H9 (cell line): Measurements from ENCODE around the gene LMF2. TPM values are rescaled to one million over a fixed set of nuclear protein-coding genes. Genes with fewer than 3 reads are reported as not detected.

Experiments used
- DNase-seq: peaks from one replicate; pipeline ENCODE4 v3.0.0-alpha.2; 2017
- H2AFZ ChIP-seq: one replicate; pipeline ENCODE4 v1.6.1; 2013; ENCODE audit warnings: mild to moderate bottlenecking, low read length, control low read depth, moderate library complexity
- H2AK5ac ChIP-seq: 2 replicates; pipeline ENCODE4 v1.6.1; 2013; ENCODE audit warnings: low read length, control low read depth, mixed read lengths; ENCODE audit not compliant: insufficient read length
- H2BK120ac ChIP-seq: one replicate; pipeline ENCODE4 v1.6.1; 2013; ENCODE audit warnings: low read depth, mild to moderate bottlenecking, low read length, control low read depth, inconsistent platforms; ENCODE audit not compliant: poor library complexity, severe bottlenecking
- H2BK12ac ChIP-seq: 2 replicates; pipeline ENCODE4 v1.6.1; 2013; ENCODE audit warnings: low read length, control low read depth, mixed read lengths, low read depth; ENCODE audit not compliant: insufficient read length
- H2BK15ac ChIP-seq: 2 replicates; pipeline ENCODE4 v1.6.1; 2013; ENCODE audit warnings: low read depth, low read length, control low read depth
- H2BK20ac ChIP-seq: one replicate; pipeline ENCODE4 v1.6.1; 2013; ENCODE audit warnings: low read depth, mild to moderate bottlenecking, low read length, control low read depth, inconsistent platforms; ENCODE audit not compliant: poor library complexity, severe bottlenecking
- H2BK5ac ChIP-seq: 2 replicates; pipeline ENCODE4 v1.6.1; 2013; ENCODE audit warnings: low read length, control low read depth, mixed read lengths; ENCODE audit not compliant: insufficient read length
- H3K14ac ChIP-seq: 2 replicates; pipeline ENCODE4 v1.6.1; 2013; ENCODE audit warnings: low read length, control low read depth; ENCODE audit not compliant: insufficient read depth
- H3K18ac ChIP-seq: 2 replicates; pipeline ENCODE4 v1.6.1; 2013; ENCODE audit warnings: low read depth, mild to moderate bottlenecking, mixed read lengths, low read length, control low read depth; ENCODE audit not compliant: insufficient read length
- H3K23ac ChIP-seq: 2 replicates; pipeline ENCODE4 v1.6.1; 2013; ENCODE audit warnings: low read length, control low read depth, mixed read lengths, low read depth; ENCODE audit not compliant: insufficient read length
- H3K23me2 ChIP-seq: 2 replicates; pipeline ENCODE4 v1.6.1; 2013; ENCODE audit warnings: low read depth, mild to moderate bottlenecking, mixed read lengths, low read length, control low read depth; ENCODE audit not compliant: insufficient read length, poor library complexity, severe bottlenecking
- H3K27ac ChIP-seq: 2 replicates; pipeline ENCODE4 v1.5.1; 2013; ENCODE audit warnings: low read length, control low read depth, mixed read lengths, low read depth; ENCODE audit not compliant: insufficient read length
- H3K27me3 ChIP-seq: 2 replicates; pipeline ENCODE4 v1.6.1; 2013; ENCODE audit warnings: low read length, control low read depth, inconsistent platforms; ENCODE audit not compliant: insufficient read depth
- H3K4ac ChIP-seq: 2 replicates; pipeline ENCODE4 v1.6.1; 2013; ENCODE audit warnings: low read depth, mild to moderate bottlenecking, control low read depth, inconsistent platforms, low read length, moderate library complexity
- H3K4me1 ChIP-seq: 2 replicates; pipeline ENCODE4 v1.6.1; 2013; ENCODE audit warnings: low read length, control low read depth, inconsistent platforms; ENCODE audit not compliant: insufficient read depth
- H3K4me2 ChIP-seq: 2 replicates; pipeline ENCODE4 v1.6.1; 2013; ENCODE audit warnings: low read length, control low read depth, mixed read lengths; ENCODE audit not compliant: insufficient read length, insufficient read depth
- H3K56ac ChIP-seq: 2 replicates; pipeline ENCODE4 v1.6.1; 2013; ENCODE audit warnings: low read depth, mild to moderate bottlenecking, mixed read lengths, low read length, control low read depth; ENCODE audit not compliant: insufficient read length
- H3K79me1 ChIP-seq: 2 replicates; pipeline ENCODE4 v1.6.1; 2013; ENCODE audit warnings: low read depth, mild to moderate bottlenecking, moderate library complexity, low read length, control low read depth, inconsistent platforms; ENCODE audit not compliant: insufficient read depth, poor library complexity, severe bottlenecking
- H3K79me2 ChIP-seq: 2 replicates; pipeline ENCODE4 v1.6.1; 2013; ENCODE audit warnings: low read length, control low read depth, inconsistent platforms; ENCODE audit not compliant: insufficient read depth
- H3K9ac ChIP-seq: 2 replicates; pipeline ENCODE4 v1.6.1; 2013; ENCODE audit warnings: low read length, control low read depth, mixed read lengths; ENCODE audit not compliant: insufficient read length; ENCODE audit errors: extremely low read depth
- H3K9me3 ChIP-seq: one replicate; pipeline ENCODE4 v1.6.1; 2013; ENCODE audit warnings: low read depth, low read length, inconsistent platforms; ENCODE audit not compliant: control insufficient read depth
- H3T11ph ChIP-seq: one replicate; pipeline ENCODE4 v1.6.1; 2013; ENCODE audit warnings: mild to moderate bottlenecking, low read length, control low read depth, inconsistent platforms
- H4K20me1 ChIP-seq: one replicate; pipeline ENCODE4 v1.6.1; 2013; ENCODE audit not compliant: control insufficient read depth, insufficient read length, insufficient read depth
- H4K5ac ChIP-seq: 2 replicates; pipeline ENCODE4 v1.6.1; 2013; ENCODE audit warnings: low read depth, mild to moderate bottlenecking, mixed read lengths, low read length, control low read depth; ENCODE audit not compliant: insufficient read length
- H4K8ac ChIP-seq: replicated peaks from 2 replicates; pipeline ENCODE4 v1.6.1; 2013; ENCODE audit warnings: low read length, control low read depth, mixed read lengths, low read depth; ENCODE audit not compliant: insufficient read length
- H4K91ac ChIP-seq: 2 replicates; pipeline ENCODE4 v1.6.1; 2013; ENCODE audit warnings: low read depth, mild to moderate bottlenecking, moderate library complexity, mixed read lengths, low read length, control low read depth; ENCODE audit not compliant: insufficient read length
- H3K27ac Mint-ChIP-seq, 3 experiments: 2 replicates in 2 of 3; 3 replicates in 1 of 3; pipeline ENCODE4 v1.8.0; 2020 to 2021; ENCODE audit warnings: mixed read lengths in 3 of 3, mild to moderate bottlenecking in 1 of 3, moderate library complexity in 1 of 3
- H3K27me3 Mint-ChIP-seq: 2 replicates; pipeline ENCODE4 v1.8.0; 2021; ENCODE audit warnings: low read depth, mild to moderate bottlenecking, moderate library complexity, mixed read lengths
- H3K36me3 Mint-ChIP-seq, 3 experiments: 2 replicates in 2 of 3; 3 replicates in 1 of 3; pipeline ENCODE4 v1.8.0; 2020 to 2021; ENCODE audit warnings: low read depth in 3 of 3, mixed read lengths in 3 of 3; ENCODE audit not compliant: insufficient read depth in 1 of 3
- H3K4me1 Mint-ChIP-seq, 2 experiments: 2 replicates each; pipeline ENCODE4 v1.8.0; 2020; ENCODE audit warnings: mixed read lengths in 2 of 2
- H3K4me3 Mint-ChIP-seq, 2 experiments: 2 replicates in 1 of 2; 3 replicates in 1 of 2; pipeline ENCODE4 v1.8.0; 2020 to 2021; ENCODE audit warnings: mild to moderate bottlenecking in 2 of 2, mixed read lengths in 2 of 2, moderate library complexity in 1 of 2
- H3K9me3 Mint-ChIP-seq, 2 experiments: 2 replicates in 1 of 2; 3 replicates in 1 of 2; pipeline ENCODE4 v1.8.0; 2020; ENCODE audit warnings: mild to moderate bottlenecking in 2 of 2, mixed read lengths in 2 of 2, moderate library complexity in 1 of 2
- WGBS: extraction: QIAGEN DNeasy Blood & Tissue Kit; methylation state at CpG from one replicate; pipeline ENCODE4 v1.1.7; 2013; ENCODE audit warnings: missing lambda C conversion rate, low lambda C conversion rate, mixed read lengths; ENCODE audit not compliant: insufficient read length; ENCODE audit errors: extremely low coverage; 5-methylcytosine and 5-hydroxymethylcytosine counted together
- total RNA-seq: library from RNA; stranded (reverse); gene quantifications from 2 replicates; pipeline ENCODE4 v1.2.1, GENCODE V29; 2021
- TF ChIP-seq, protein P1 (sequence below): fragments of 200-600 bp; sonication (generic); conservative IDR thresholded peaks from 3 replicates; pipeline ENCODE4 v1.8.0; 2021; ENCODE audit warnings: antibody characterized with exemption, mild to moderate bottlenecking

The LMF2 gene
- total RNA-seq, 1 experiment from 2014 or later, result 43.6 TPM

DNA sequence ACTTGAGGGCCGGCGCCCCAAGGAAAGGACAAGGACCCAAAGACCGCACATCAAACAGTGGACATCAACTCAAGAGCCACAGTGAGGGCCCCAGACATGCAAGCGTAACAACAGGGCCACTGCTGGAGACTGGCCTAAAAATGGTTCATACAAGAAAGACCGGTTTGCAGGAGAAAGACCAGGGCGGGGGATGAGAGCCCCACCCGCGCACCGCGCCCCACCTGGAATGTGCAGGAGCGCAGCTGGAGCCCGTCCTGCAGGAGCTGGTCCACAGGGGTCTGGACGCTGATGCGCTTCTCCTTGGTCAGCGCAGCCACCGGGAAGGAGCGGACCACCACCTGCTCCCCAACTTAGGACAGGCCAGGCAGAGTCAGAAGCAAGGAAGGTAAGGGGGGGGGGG is 46.6 kb downstream of the LMF2 start:
- no peak overlapping the region for H3K4me3 Mint-ChIP-seq

More for the DNA sequence above, 46.6 kb downstream of the LMF2 start:
- Histone ChIP-seq H2BK5ac (no peak overlapping the region), H2BK15ac (no peak overlapping the region), H2BK20ac (no peak overlapping the region), H4K20me1 (peaks cover under 1% of the 10 kb centered on the region), H3K79me2 (no peaks in the 10 kb centered on the region), H3K18ac (no peak overlapping the region), H3K9me3 (no peaks in the 10 kb centered on the region), H2BK120ac (no peak overlapping the region), H4K91ac (no peak overlapping the region), H2AK5ac (no peak overlapping the region), H3T11ph (no peak overlapping the region), H3K27me3 (no peaks in the 10 kb centered on the region), H3K23me2 (no peaks in the 10 kb centered on the region), H3K4me2 (no peak overlapping the region), H3K23ac (no peak overlapping the region), H3K4ac (no peak overlapping the region), H3K14ac (no peak overlapping the region), H2BK12ac (no peak overlapping the region), H2AFZ (no peak overlapping the region), H3K79me1 (no peaks in the 10 kb centered on the region), H4K8ac (no peak overlapping the region), H3K4me1 (no peaks in the 10 kb centered on the region), H3K27ac (no peak overlapping the region), H3K9ac (no peak overlapping the region), H3K56ac (no peak overlapping the region), H4K5ac (no peak overlapping the region)
- DNase-seq, result no peak
- no peak overlapping the region for H3K27ac Mint-ChIP-seq
- peaks cover 20 to 85% (median 79%) of the 10 kb centered on the region in 3 experiments for H3K36me3 Mint-ChIP-seq
- H3K4me1 Mint-ChIP-seq, result no peaks in the 10 kb centered on the region
- no peaks in the 10 kb centered on the region; a peak in 1 of 5 replicates for H3K9me3 Mint-ChIP-seq
- WGBS, result no CpG with 5 or more reads among the region's 17 CpGs
- TF ChIP-seq, protein P1, sequence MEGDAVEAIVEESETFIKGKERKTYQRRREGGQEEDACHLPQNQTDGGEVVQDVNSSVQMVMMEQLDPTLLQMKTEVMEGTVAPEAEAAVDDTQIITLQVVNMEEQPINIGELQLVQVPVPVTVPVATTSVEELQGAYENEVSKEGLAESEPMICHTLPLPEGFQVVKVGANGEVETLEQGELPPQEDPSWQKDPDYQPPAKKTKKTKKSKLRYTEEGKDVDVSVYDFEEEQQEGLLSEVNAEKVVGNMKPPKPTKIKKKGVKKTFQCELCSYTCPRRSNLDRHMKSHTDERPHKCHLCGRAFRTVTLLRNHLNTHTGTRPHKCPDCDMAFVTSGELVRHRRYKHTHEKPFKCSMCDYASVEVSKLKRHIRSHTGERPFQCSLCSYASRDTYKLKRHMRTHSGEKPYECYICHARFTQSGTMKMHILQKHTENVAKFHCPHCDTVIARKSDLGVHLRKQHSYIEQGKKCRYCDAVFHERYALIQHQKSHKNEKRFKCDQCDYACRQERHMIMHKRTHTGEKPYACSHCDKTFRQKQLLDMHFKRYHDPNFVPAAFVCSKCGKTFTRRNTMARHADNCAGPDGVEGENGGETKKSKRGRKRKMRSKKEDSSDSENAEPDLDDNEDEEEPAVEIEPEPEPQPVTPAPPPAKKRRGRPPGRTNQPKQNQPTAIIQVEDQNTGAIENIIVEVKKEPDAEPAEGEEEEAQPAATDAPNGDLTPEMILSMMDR, result no peak
- no peaks in the 10 kb centered on the region for H3K27me3 Mint-ChIP-seq
